ENCODE data around the gene ALG8. TPM values are rescaled to one million over a fixed set of nuclear protein-coding genes. Genes with fewer than 3 reads are reported as not detected.
"Not testable (repeated sequence)": the region's sequence is repeated elsewhere in the genome, so short reads cannot be mapped to it uniquely, and the experiment has no call there.

ALG8 gene
- polyA plus RNA-seq, 3 donors, result 65.9 to 73.6 (median 69.3) TPM

DNA sequence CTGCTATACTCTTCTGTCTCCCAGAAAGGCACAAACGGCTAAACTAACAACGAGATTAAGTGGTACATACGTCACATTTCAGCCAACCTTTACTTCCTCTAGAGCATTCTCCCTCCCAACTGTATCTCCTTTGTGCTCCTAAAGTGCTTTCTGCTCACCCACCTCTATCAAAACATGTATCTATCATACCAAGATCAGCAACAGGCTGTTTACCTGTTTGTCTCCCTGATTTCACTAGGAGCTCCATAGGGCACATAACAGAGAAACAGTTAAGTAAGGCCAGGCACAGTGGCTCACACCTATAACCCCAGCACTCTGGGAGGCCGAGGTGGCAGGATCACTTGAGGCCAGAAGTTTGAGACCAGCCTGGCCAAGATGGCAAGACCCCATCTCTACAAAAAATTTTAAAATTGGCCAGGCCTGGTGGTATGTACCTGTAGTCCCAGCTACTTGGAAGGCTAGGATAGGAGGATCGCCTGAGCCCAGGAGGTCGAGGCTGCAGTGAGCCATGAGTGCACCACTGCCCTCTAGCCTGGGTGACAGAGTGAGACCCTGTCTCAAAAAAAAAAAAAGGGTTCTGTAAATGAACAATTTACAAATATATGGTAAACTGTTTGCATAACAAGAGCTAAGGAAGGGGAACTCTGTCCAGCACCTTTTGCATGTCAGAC, 62.6 kb downstream of the ALG8 start:
- DNase-seq (ENCODE audit: low read depth in 3 of 3, low spot score in 2 of 3), result no peak

DNA sequence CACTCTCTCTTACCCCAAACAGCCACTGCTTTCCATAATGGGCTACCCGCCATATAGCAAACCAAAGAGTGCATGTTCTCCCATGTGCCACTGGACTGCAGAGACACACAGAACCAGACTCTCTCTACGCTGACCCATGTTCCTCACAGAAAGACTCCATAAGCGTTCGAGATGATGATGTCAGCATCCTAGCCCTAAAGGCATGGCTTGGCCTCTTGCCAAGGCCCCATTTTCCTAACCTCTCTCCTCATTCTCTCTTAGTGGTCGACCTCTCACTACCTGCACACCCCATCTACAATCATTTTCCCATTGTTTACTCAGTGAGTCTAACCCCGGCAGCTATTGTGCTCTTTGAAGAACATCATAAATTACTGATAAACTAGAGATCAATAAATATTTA, 64.7 kb downstream of the ALG8 start:
- DNase-seq (ENCODE audit: low read depth in 3 of 3, low spot score in 2 of 3), result no peak

DNA sequence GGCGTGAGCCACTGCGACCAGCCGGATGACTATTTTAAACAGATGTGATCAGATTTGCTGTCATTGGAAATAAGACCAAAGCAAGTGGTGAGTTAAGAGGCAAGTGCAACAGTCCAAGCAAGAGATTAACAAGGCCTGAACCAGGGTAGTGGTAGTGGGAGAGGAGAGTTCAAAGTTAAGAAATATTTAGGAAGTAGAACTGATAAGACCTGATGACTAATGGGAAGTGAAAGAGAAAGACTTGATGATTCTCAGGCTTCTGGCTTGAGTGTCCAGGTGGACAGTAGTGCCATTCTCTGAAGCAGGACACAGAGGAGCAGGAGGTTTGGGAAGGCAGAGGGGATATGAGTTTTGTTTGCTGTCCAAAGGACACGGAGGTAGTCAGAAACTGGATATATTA, 67.0 kb downstream of the ALG8 start:
- no peak for DNase-seq (ENCODE audit: low read depth in 3 of 3, low spot score in 2 of 3)

DNA sequence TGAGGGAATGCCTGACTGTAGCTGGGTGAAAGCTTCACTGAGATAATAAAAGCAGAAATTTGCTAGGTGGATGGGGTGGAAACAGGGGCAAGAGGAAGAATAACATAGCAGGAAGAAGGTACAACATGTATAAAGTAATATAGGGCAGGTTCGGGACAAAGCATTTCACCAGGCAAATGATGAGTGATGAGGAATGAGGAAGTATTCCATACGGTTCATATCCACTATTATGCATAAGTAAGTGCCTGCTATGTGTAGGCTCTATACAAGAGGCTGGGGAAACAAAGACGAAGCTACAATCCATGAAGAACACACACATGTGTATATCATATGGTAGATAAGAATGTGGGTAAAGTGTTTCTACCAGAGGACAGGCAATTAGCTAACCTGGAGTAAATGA, 67.7 kb downstream of the ALG8 start:
- DNase-seq (ENCODE audit: low read depth in 3 of 3, low spot score in 2 of 3), result no peak

DNA sequence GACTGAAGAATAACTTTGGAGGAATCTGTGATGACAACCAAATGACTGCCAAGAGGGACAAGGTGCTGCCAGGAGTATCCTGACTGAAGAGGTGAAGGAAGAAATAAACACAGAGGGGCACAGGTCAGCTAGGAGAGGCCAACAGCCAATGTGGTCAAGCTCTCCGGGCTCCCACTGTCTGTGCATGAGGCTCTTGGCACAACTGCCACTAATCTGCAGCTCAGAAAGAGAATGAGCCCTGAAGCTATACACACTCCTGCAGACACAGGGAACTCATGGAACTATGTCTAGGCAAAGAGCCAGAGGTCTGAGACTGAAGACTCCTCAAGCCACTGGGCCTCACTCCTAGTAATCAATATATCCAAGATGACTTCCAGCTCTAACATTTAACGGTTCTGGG, 68.8 kb downstream of the ALG8 start:
- DNase-seq (ENCODE audit: low read depth in 3 of 3, low spot score in 2 of 3), result no peak

DNA sequence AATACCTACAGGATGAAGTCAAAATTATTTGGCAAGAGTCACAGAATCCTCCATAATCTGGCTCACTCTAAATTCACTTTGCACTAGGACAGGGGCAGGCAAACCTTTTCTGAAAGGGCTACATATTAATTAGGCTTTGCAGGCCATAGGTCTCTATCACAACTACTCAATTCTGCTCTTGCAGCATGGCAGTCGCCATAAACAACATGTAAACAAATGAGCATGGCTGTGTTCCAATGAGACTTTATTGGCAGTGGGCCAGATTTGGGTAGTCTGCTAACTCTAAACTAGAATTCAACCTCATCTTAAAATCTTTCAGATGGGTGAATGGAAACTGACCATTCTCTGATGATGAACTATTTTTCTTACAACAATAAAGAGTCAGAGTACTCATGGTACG, 70.0 kb downstream of the ALG8 start:
- no peak for DNase-seq (ENCODE audit: low read depth in 3 of 3, low spot score in 2 of 3)

DNA sequence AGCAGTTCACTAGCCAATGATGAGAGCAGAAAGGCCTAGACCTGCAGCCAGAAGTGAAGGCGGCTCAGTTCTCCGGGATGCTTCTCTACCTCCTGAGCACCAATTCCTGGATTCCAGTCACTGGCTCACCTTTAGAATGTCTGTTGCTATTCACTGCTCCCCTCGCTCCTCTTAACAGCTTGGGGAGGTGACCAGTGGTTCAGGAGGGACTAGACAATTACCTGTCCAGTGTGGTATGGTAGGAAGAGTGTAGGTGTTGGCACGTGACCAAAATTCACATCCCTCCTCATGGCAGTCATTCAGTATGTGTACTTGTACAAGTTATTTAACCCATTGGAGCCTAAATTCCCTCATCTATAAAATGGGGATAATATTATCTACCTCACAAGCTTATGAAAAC, 71.7 kb downstream of the ALG8 start:
- DNase-seq (ENCODE audit: low read depth in 3 of 3, low spot score in 2 of 3), result no peak

DNA sequence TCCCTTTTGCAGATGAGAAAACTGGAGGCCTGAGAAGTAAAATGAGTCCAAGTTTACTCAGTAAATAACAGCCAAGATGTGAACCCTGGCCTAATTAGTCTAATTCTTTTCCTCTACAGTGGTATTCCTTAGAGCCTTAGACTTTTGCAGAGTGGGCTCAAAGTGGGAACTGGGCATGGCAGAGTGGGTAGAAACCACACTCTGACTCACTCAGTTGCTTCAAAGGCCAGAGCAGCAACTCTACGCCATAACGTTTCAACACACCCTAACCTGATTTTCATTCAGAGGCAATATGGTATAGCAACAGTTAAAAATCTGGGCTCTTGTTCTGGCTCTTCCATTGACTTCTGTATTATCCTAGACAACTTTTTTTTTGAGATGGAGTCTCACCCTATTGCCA, 73.0 kb downstream of the ALG8 start:
- no peak for DNase-seq (ENCODE audit: low read depth in 3 of 3, low spot score in 2 of 3)

DNA sequence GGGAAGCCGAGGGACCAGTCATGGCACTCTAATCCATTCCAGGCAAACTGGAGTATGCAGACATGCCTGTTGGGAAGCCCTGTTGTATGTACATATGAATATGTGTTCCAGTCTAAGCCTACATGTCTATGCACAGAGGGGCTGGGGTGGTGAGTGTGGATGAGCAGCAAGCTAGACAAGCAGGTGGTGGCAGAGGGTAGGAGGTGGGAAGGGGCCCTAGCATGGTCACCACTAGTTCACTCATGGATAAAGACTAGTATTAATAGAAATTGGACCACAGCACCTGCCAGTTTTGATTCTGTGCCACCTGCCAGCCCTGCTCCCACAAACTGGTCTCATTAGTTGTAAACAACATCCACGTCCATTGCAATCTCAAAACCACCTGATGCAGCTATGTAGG, 74.2 kb downstream of the ALG8 start:
- no peak for DNase-seq (ENCODE audit: low read depth in 3 of 3, low spot score in 2 of 3)

DNA sequence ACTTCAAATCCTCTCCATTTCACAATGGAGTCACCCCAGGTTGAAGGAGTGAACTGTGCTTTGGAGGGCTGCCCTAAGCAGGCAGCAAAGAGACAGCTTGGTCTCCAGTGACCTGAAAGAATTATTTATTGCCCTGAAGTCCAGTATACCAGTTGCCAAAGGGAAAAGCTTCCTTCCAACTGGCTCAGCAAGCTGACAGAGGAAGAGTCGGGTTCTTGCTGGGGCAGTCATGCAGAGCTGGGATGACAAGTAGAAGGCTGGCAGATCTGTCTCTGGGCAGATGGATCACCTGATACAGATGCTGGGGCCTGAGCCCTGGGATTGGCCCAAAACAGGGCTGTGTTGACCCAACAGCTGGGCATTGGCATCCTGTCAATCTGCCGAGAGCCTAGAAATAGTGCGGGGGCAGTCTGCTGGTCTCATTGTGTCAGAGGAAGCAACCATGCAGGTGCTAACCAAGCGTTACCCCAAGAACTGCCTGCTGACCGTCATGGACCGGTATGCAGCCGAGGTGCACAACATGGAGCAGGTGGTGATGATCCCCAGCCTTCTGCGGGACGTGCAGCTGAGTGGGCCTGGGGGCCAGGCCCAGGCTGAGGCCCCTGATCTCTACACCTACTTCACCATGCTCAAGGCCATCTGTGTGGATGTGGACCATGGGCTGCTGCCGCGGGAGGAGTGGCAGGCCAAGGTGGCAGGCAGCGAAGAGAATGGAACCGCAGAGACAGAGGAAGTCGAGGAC, 75.8 kb downstream of the ALG8 start, which contains the start of gene THRSP:
THRSP (plus strand) TSS at position 422 of the 742 bp plus-strand sequence; CDS start at position 443, 21 bp downstream.
- no peak for DNase-seq (ENCODE audit: low read depth in 3 of 3, low spot score in 2 of 3)

DNA sequence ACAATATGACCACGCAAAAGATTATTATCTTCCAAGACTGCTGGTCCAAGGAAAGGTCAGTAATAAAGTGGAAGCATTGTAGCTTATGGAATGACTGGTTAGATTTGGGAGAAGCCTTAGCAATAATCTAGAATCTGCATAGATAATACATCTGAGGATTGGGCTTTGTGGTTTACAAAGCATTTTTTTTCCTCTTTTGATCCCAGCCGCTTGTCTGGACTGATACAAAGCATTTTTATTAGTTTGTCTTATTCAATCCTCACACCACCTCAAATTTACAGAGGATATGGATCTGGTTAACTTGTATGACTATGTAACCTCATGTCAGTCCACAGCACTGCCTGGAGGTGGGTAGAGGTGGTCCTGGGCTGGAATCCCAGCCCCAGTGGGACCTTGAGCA, 76.8 kb downstream of the ALG8 start:
- DNase-seq (ENCODE audit: low read depth in 3 of 3, low spot score in 2 of 3), result no peak

DNA sequence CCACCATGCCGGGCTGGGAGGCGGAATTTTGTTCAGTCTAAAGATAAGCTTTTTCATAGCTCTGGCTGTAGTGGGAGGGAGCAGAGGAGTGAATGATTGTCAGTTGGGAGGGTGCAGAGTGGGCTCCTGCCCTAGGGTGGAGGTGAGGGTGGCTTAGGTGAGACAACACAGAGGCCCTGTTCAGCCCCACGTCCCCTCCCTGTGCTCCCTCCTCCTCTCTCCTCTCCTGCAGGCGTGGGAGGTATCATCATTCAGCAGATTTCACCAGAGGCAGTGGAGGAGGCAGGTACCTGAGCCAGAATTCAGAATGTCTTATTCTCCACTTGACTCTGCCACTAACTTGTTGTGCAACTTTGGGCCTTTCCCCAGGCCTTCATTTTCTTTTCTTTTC, 77.5 kb downstream of the ALG8 start:
- DNase-seq (ENCODE audit: low read depth in 3 of 3, low spot score in 2 of 3), result no peak

DNA sequence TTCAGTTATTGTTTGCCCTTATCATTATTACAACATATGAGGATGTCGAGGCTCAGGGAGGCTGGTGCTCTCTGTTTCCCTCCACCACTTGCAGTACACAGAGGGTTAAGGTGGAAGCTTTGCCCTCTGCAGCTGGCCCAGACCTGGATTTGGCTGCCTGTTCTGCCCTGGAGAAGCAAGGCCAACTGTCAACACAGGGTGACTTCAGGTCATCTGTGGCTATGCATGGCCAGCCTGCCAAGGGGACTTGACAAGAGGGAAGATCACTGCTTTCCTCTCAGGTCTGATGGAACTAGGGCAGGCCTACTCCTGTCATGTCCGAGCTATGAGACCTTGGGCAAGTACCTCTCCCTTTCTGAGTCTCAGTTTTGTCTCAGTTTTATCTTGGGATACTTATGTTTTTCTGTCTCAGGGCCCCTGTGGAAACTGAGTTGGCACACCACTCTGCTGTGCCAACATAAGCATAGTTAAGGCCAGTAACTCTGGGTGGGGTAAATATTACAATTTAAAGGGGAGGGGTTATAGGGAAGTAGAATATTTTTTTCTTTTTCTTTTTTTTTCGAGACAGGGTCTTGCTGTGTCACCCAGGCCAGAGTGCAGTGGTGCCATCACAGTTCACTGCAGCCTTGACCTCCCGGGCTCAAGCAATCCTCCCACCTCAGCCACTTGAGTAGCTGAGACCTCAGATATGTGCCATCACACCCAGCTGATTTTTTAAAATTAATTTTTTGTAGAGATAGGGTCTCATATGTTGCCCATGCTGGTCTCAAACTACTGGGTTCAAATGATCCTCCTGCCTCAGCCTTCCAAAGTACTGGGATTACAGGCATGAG, 78.1 kb downstream of the ALG8 start:
- DNase-seq (ENCODE audit: low read depth in 3 of 3, low spot score in 2 of 3), result no peak

DNA sequence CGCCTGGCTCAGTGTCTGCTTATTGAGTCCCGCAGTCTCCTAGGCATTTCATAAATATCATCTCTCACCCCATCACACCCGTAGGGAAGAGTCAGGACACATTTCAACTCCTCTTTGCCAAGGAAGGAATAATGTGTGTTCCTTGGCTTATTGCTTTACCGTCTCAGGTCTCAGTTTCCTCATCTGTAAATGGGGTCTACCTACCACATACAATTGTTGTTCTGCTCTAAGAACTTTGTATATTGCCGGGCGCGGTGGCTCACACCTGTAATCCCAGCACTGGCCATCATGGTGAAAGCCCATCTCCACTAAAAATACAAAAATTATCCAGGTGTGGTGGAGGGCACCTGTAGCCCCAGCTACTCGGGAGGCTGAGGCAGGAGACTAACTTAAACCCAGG, 78.9 kb downstream of the ALG8 start:
- no peak for DNase-seq (ENCODE audit: low read depth in 3 of 3, low spot score in 2 of 3)

DNA sequence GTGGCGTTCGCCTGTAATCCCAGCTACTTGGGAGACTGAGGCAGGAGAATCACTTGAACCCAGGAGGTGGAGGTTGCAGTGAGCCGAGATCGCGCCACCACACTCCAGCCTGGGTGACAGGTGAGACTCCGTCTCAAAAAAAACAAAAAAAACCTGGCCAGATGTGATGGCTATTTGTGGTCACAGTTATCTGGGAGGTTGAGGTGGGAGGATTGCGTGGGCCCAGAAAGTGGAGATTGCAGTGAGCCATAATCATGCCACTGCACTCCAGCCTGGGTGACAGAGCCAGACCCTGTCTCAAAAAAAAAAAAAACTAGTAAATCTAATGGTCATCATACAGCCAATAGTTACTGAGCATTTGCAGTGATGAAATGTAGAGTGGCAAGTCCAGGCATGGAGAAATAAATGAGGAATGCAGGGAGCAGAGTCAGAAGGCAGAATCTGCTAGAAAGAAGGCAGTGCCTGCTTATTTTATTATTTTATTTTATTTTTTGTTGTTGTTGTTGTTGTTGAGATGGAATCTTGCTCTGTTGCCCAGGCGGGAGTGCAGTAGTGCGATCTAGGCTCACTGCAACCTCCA, 79.6 kb downstream of the ALG8 start:
- DNase-seq (ENCODE audit: low read depth in 3 of 3, low spot score in 2 of 3), result not testable (repeated sequence)

DNA sequence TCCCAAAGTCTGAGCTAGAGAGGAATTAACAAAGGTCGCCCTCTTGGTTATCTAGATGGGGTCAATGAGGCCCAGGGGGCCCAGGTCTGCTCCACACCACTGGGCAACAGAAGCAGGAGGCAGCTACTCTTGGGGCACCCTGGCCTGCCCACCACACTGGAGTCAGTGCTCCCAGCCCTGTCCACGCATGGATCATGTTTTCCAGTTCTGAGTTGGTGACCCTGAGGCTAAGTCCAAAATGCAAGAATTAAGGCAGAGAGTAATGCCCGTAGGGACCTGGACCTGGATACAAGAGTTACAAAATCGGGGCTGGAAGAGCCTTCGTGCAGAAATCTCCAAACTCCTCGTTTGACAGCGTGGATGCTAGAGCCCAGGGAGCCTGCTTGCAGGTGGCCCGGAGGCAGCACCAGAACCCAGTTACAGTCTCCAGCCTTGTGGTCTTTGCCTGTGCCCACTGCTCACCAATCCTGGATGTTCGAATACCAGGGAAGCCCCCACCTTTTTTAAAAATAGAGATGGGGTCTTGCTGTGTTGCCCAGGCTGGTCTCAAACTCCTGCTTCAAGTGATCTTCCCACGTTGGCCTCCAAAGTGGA, 81.9 kb downstream of the ALG8 start:
- DNase-seq (ENCODE audit: low read depth in 3 of 3, low spot score in 2 of 3), result no peak

DNA sequence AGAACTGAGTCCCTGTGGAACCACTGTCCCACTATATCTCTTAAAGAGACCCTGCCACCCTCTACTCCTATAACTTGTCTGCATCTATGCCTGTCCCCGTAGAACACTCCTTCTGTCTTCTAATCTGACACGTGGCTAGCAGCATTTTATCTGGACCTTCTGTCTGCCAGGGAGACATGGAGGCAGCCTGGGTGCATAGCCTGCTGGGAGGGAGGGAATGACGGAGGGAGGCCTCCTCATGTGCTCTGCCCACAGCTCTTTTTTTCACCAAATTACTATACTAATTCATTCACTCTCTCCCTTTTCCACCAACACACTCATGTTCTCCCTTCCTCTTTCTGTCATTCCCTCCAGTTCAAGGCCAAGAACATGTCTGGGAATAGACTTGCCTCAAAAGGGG, 83.3 kb downstream of the ALG8 start:
- no peak for DNase-seq (ENCODE audit: low read depth in 3 of 3, low spot score in 2 of 3)

DNA sequence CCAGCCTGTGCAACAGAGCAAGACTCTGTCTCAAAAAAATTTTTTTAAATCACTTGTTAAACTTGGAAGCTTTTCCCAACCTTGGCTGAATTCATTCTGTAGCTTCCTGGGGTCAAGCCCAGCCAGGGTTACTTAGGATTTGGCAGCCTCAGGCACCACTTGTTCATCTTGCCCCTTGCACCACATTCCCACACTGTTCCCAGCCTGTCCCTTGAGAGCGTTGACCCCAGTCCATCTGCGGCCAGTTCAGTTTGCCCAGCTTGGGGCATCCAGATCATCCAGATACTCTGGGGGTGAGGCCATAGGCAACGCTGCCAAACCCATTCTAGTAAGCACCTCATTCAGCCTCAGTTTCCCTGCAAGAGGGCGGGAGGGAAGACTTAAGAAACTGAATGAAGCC, 84.5 kb downstream of the ALG8 start:
- DNase-seq (ENCODE audit: low read depth in 3 of 3, low spot score in 2 of 3), result no peak

DNA sequence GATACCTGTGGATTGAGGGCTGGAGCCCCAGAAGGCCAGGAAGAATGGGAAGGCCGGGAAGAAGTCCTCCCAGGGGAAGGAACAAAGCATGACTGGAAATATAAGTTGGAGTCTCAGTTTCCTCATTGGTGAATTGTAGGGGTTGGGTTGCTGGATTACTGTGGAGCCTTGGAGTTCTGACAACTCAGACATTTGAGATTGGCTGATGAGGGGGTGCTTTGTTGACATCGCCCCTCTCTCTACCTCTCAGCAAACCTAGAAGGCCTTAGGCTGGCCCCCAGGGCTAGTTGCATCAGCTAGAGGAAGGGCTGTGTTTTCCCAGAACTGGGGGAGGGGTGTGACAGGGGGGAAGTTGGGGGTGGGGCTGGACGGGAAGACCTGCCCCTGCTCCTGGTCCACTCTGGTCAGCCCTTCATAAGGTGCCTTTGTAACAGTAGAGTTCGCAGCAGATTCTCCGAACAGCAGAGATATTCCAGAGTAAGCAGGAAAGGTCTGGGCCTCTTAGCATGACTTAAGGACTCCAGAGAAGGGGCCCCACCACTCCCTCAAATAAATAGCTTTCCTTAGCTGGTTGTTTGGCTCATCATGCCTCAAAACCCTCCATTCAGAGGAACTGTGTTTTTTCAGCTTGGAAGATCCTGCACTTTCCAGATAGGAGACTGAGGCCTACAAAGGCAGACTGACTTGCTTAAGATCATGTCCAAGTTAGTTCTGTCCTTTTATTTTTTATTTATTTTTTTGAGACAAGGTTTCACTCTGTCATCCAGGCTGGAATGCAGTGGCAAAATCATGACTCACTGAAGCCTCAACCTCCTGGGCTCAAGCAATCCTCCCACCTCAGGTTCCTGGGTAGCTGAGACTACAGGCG, 88.2 kb downstream of the ALG8 start:
- no peak for DNase-seq (ENCODE audit: low read depth in 3 of 3, low spot score in 2 of 3)

Measured in right renal cortex interstitium (tissue), 3 donors.